Ramos (cell line): ENCODE measurements around the gene SEMA4D.

Source experiments
- in situ Hi-C: fragments of 300-500 bp; cut with MboI; formaldehyde crosslinking; loops from one replicate; pipeline ENCODE4 v1.14.3; 2022; ENCODE audit warnings: low sequenced_read_pairs; ENCODE audit not compliant: unreplicated experiment

SEMA4D gene

GRCh38 chr9:89531766-89532165 lies 33.9 kb upstream of the SEMA4D start:
- in situ Hi-C loops, result loop anchor here (25.0 kb wide), 1 partner anchor 94 kb away; no protein-coding TSS in a partner anchor

- in situ Hi-C loops, result loop anchor here (25.0 kb wide), 1 partner anchor 93 kb away; no protein-coding TSS in a partner anchor
Observed at GRCh38 chr9:89530726-89531125, 32.8 kb upstream of the SEMA4D start.

- in situ Hi-C loops, result loop anchor here (25.0 kb wide), 1 partner anchor 92 kb away; no protein-coding TSS in a partner anchor
Observed at GRCh38 chr9:89529243-89530035, 31.5 kb upstream of the SEMA4D start.

GRCh38 chr9:89528540-89528939 lies 30.6 kb upstream of the SEMA4D start:
- in situ Hi-C loops, result loop anchor here (25.0 kb wide), 1 partner anchor 91 kb away; no protein-coding TSS in a partner anchor

- in situ Hi-C loops, result loop anchor here (25.0 kb wide), 1 partner anchor 91 kb away; no protein-coding TSS in a partner anchor
Observed at GRCh38 chr9:89528131-89528530, 30.2 kb upstream of the SEMA4D start.

GRCh38 chr9:89527084-89527483 lies 29.2 kb upstream of the SEMA4D start:
- in situ Hi-C loops, result loop anchor here (25.0 kb wide), 1 partner anchor 90 kb away; no protein-coding TSS in a partner anchor

- in situ Hi-C loops, result loop anchor here (25.0 kb wide), 1 partner anchor 89 kb away; no protein-coding TSS in a partner anchor
Observed at GRCh38 chr9:89526667-89527066, 28.8 kb upstream of the SEMA4D start.

- in situ Hi-C loops, result loop anchor here (25.0 kb wide), 1 partner anchor 88 kb away; no protein-coding TSS in a partner anchor
Observed at GRCh38 chr9:89525446-89526374, 27.8 kb upstream of the SEMA4D start.

GRCh38 chr9:89524963-89525362 lies 27.1 kb upstream of the SEMA4D start:
- in situ Hi-C loops, result loop anchor here (25.0 kb wide), 1 partner anchor 88 kb away; no protein-coding TSS in a partner anchor

GRCh38 chr9:89523948-89524347 lies 26.0 kb upstream of the SEMA4D start:
- in situ Hi-C loops, result no loop called here

GRCh38 chr9:89522959-89523285 lies 25.0 kb upstream of the SEMA4D start:
- in situ Hi-C loops, result no loop called here

- in situ Hi-C loops, result no loop called here
Observed at GRCh38 chr9:89522261-89522958, 24.5 kb upstream of the SEMA4D start.

- in situ Hi-C loops, result no loop called here
Observed at GRCh38 chr9:89519366-89519805, 21.5 kb upstream of the SEMA4D start.

- in situ Hi-C loops, result no loop called here
Observed at GRCh38 chr9:89518466-89519365, 20.8 kb upstream of the SEMA4D start.

GRCh38 chr9:89515416-89515815 lies 17.5 kb upstream of the SEMA4D start:
- in situ Hi-C loops, result no loop called here

GRCh38 chr9:89514956-89515355 lies 17.0 kb upstream of the SEMA4D start:
- in situ Hi-C loops, result no loop called here

- in situ Hi-C loops, result no loop called here
Observed at GRCh38 chr9:89514337-89514736, 16.4 kb upstream of the SEMA4D start.

- in situ Hi-C loops, result no loop called here
Observed at GRCh38 chr9:89513837-89514236, 15.9 kb upstream of the SEMA4D start.

GRCh38 chr9:89512382-89512781 lies 14.5 kb upstream of the SEMA4D start:
- in situ Hi-C loops, result no loop called here
